GM12878 (cell line): ENCODE measurements around the gene DIS3L2. TPM values are rescaled to one million over a fixed set of nuclear protein-coding genes. Genes with fewer than 3 reads are reported as not detected.

Experiments used
- ATAC-seq: fragments of 200-7000 bp; cut with Tn5 transposase; 3 replicates; pipeline ENCODE4 v1.9.1; 2020; ENCODE audit warnings: mild to moderate bottlenecking, moderate library complexity
- BruUV-seq: library from RNA; stranded (reverse); fragments of 400-500 nt; replicated peaks from 2 replicates; lab custom pipeline; 2021; lab: Mats Ljungman, UMichigan
- CTCF ChIA-PET: fragments of 300-600 bp; sonication (Branson Sonifier 250); formaldehyde crosslinking; extraction: SDS; loops from one replicate; lab custom pipeline; 2021; ENCODE audit warnings: inconsistent platforms; lab: Yijun Ruan, JAX
- POLR2A ChIA-PET: fragments of 350-600 bp; formaldehyde crosslinking; extraction: SDS; loops from one replicate; lab custom pipeline; 2021; ENCODE audit warnings: inconsistent platforms; lab: Charles Lee
- RAD21 ChIA-PET: fragments of 300-600 bp; sonication (Branson Sonifier 250); formaldehyde crosslinking; loops from one replicate; lab custom pipeline; 2023; ENCODE audit warnings: antibody characterized with exemption; ENCODE audit not compliant: unreplicated experiment; lab: Charles Lee
- SMC1A ChIA-PET: fragments of 300-600 bp; sonication (Branson Sonifier 250); formaldehyde crosslinking; loops from one replicate; lab custom pipeline; 2023; ENCODE audit not compliant: unreplicated experiment, uncharacterized antibody; lab: Charles Lee
- DNase-seq: peaks from one replicate; pipeline ENCODE4 v3.0.0-alpha.2; 2011; ENCODE audit warnings: low read depth, low spot score
- FAIRE-seq: peaks from 3 replicates; lab custom pipeline; 2011; peaks lifted over from hg19 to GRCh38; lab: Jason Lieb, UNC
- H2AFZ ChIP-seq: 2 replicates; pipeline ENCODE4 v1.6.0; 2011; ENCODE audit warnings: low read depth, low read length, control low read depth; ENCODE audit not compliant: control insufficient read depth
- H3K27ac ChIP-seq: 2 replicates; pipeline ENCODE4 v1.5.1; 2011; ENCODE audit warnings: control low read depth; ENCODE audit not compliant: control insufficient read depth, insufficient read depth
- H3K27me3 ChIP-seq, 2 experiments: replicated peaks in 1 of 2; 2 replicates each; pipeline versions ENCODE4 v1.6.0 to v1.6.1; 2011; ENCODE audit warnings: low read length in 1 of 2; ENCODE audit not compliant: control insufficient read depth in 2 of 2, insufficient read depth in 2 of 2
- H3K36me3 ChIP-seq, 2 experiments: 2 replicates each; pipeline ENCODE4 v1.5.1; 2011; ENCODE audit warnings: low read length in 1 of 2; ENCODE audit not compliant: control insufficient read depth in 2 of 2, insufficient read depth in 2 of 2
- H3K4me1 ChIP-seq: 2 replicates; pipeline ENCODE4 v1.6.1; 2011; ENCODE audit warnings: mild to moderate bottlenecking, low read length, moderate library complexity, mixed read lengths; ENCODE audit not compliant: control insufficient read depth, insufficient read depth
- H3K4me2 ChIP-seq: 2 replicates; pipeline ENCODE4 v1.6.0; 2011; ENCODE audit warnings: control low read depth; ENCODE audit not compliant: control insufficient read depth, insufficient read depth
- H3K4me3 ChIP-seq: fragments of 200-600 bp; sonication (generic); 2 replicates; pipeline ENCODE4 v1.5.1; 2016
- H3K79me2 ChIP-seq: 2 replicates; pipeline ENCODE4 v1.6.0; 2011; ENCODE audit warnings: low read length; ENCODE audit not compliant: control insufficient read depth, insufficient read depth
- H3K9ac ChIP-seq: 2 replicates; pipeline ENCODE4 v1.8.0; 2011; ENCODE audit warnings: low read length, control low read depth, mixed read lengths; ENCODE audit not compliant: control insufficient read depth, insufficient read depth
- H3K9me3 ChIP-seq: replicated peaks from 3 replicates; pipeline ENCODE4 v1.5.1; 2011; ENCODE audit warnings: mild to moderate bottlenecking, low read length; ENCODE audit not compliant: control insufficient read depth, insufficient read depth
- H4K20me1 ChIP-seq: 2 replicates; pipeline ENCODE4 v1.6.0; 2011; ENCODE audit not compliant: control insufficient read depth, insufficient read depth
- JUNB ChIP-seq: IDR thresholded peaks from 2 replicates; pipeline ENCODE4 v1.6.1; 2016; ENCODE audit warnings: antibody characterized with exemption, mild to moderate bottlenecking
- MXI1 ChIP-seq: fragments of 150-350 bp; IDR thresholded peaks from 2 replicates; pipeline ENCODE4 v1.6.1; 2011; ENCODE audit warnings: low read depth, mild to moderate bottlenecking, inconsistent platforms, low read length, improper control_type of control experiment
- TCF12 ChIP-seq: IDR thresholded peaks from 2 replicates; pipeline ENCODE4 v1.6.1; 2011; ENCODE audit warnings: low read depth, mild to moderate bottlenecking, low read length
- WGBS: methylation state at CpG from one replicate; pipeline ENCODE4 v1.1.6; 2016; ENCODE audit warnings: low lambda C conversion rate; ENCODE audit not compliant: insufficient replicate concordance, insufficient coverage; ENCODE audit errors: missing lambda C conversion rate; 5-methylcytosine and 5-hydroxymethylcytosine counted together
- in situ Hi-C: fragments of 300-500 bp; cut with MboI; formaldehyde crosslinking; loops from 9 replicates; pipeline ENCODE4 v1.14.3; 2018; ENCODE audit warnings: mixed read lengths
- intact Hi-C: fragments of 100-400 bp; cut with micrococcal nuclease; formaldehyde crosslinking; loops from one replicate; pipeline ENCODE4 v1.14.2; 2022; ENCODE audit not compliant: unreplicated experiment
- polyA plus RNA-seq, 11 experiments: library from polyadenylated mRNA; depleted of rRNA in 4 of 11; unstranded in 6 of 11; stranded (reverse) in 5 of 11; fragments of >200 nt; fragmentation: Nextera tagmentation in 4 of 11; fragmentation: Illumina TruSeq in 1 of 11; extraction: Ambion mirVana in 4 of 11; extraction: Trizol in 1 of 11; gene quantifications; 1 replicate in 1 of 11; 2 replicates in 10 of 11; pipeline versions ENCODE4 v1.2.1 to v1.2.3, GENCODE V29; 2011 to 2016; ENCODE audit warnings: inconsistent platforms in 2 of 11, missing spikeins in 2 of 11, low read depth in 1 of 11
- total RNA-seq, 4 experiments: library from RNA; depleted of rRNA in 3 of 4; stranded (reverse); fragments of >200 nt in 3 of 4; fragmentation: Illumina TruSeq in 1 of 4; extraction: Trizol in 1 of 4; gene quantifications; 2 replicates each; pipeline versions ENCODE4 v1.2.1 to v1.2.3, GENCODE V29; 2013 to 2021

Gene DIS3L2
- total and polyA plus RNA-seq, 10 of the 15 experiments (the other 5 are each of a cell fraction or from before 2014, with no cell fraction given), result 3.5 to 27.1 (median 16.0) TPM

DNA sequence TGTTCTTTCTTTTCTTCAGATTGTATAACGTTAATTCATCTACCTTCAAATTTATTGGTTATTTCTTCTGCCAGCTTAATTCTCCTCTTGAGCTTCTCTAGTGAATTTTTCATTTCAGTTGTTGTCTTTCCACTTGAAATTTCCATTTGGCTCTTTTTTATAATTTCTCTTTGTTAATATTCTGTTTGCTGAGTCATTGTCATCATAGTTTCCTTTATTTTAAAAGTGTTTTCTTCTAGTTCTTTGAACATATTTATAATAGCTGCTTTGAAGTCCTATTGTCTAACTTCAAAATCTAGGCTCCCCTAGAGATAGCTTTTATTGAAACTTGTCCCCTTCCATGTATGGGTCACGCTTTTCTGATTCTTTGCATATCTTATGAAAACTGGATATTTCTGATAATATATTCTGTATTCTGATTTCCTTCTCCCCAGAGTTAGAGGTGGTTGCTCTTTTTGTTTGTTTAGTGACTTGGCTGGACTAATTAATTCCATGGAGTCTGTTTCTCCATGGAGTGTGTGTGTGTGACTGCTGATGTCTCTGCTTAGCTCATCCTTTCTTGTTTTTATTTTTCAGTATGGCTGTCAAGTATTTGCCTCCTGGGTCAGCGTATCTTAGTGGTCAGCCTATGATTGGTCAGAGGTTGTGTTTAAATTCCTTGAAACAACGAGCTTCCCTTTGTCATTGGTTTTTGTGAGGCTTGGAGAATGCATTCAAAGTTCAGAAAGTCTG is 47.6 kb downstream of the DIS3L2 start (continued):
- TF ChIP-seq MXI1 (no peak), JUNB (no peak)

DNA sequence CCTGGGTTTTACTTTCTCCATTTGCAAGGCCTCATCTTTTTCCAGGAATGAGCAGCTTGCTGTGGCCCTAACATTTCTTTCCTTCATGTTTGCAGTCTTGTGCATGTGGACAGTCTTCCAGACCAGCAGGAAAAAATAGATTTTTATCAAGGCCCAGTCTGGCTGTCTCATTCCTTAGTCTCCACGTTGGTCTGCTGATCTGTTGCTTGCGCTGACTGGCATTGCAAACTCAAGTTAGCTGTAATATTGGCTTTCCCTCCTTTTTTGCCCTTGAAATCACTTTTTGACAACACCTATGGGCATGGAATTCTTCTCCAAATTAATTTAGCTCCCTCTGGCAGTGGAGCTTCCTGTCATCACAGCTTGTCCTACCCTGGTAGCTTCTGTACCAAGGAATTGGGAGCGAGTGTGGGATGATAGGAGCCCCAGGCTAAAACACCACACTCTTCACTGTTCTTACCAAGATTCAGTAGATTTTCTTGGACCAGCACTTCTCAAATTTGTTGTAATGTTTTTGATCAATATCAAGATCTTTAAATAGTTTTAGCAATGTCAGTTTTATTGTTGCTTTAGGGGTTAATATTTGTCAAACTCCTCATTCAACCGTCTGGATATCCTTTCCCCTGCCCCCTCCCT is 48.2 kb downstream of the DIS3L2 start:
- no peak for DNase-seq
- RAD21 ChIA-PET, result no interaction called here
- H3K9me3 ChIP-seq, result no peaks in the 10 kb centered on the region
- intact Hi-C loops, result no loop called here
- TF ChIP-seq TCF12, result no peak
- TF ChIP-seq, all 136 proteins: peak for 0
- Histone ChIP-seq H3K9ac (no peak overlapping the region), H3K4me2 (no peak overlapping the region), H3K79me2 (no peaks in the 10 kb centered on the region), H3K27ac (no peak overlapping the region), H3K4me1 (peaks cover 9% of the 10 kb centered on the region; the same call in 1 of the 2 replicates), H3K27me3 (no peaks in the 10 kb centered on the region), H3K36me3 (no peaks in the 10 kb centered on the region), H3K4me3 (no peak overlapping the region), H4K20me1 (no peaks in the 10 kb centered on the region), H2AFZ (no peak overlapping the region)
- BruUV-seq, result no TSS peak
- WGBS, result 100% methylated on average over 4 of the region's 4 CpGs
- FAIRE-seq, result no peak
- ChIA-PET POLR2A (no interaction called here), CTCF (no interaction called here), SMC1A (interaction anchor here (1.3 kb wide), 1 partner anchor 10 kb away, joined by 7 read pairs; no protein-coding TSS in a partner anchor)
- ATAC-seq, result no peak
- in situ Hi-C loops, result no loop called here
